MM.1S (cell line): Measurements from ENCODE around the gene SYCN.

Experiments
- CTCF ChIP-seq: fragments of 300-600 bp; sonication (generic); IDR thresholded peaks from 2 replicates; pipeline ENCODE4 v1.5.1; 2016; ENCODE audit warnings: antibody characterized with exemption, low read length, mixed read lengths
- EZH2 ChIP-seq: fragments of 300-600 bp; sonication (generic); optimal IDR thresholded peaks from 2 replicates; pipeline ENCODE3; 2017; ENCODE audit warnings: low read depth, mild to moderate bottlenecking, antibody characterized with exemption, low read length, mixed read lengths

GRCh38 chr19:39205449-39205764 lies 1.3 kb upstream of the SYCN start:
- TF ChIP-seq EZH2 (no peak), CTCF (no peak)
